ENCODE data around the gene SREBF2.
A peak's percentile ranks its signal among the peaks of the same experiment; 100 is the strongest.

Gene SREBF2

DNA sequence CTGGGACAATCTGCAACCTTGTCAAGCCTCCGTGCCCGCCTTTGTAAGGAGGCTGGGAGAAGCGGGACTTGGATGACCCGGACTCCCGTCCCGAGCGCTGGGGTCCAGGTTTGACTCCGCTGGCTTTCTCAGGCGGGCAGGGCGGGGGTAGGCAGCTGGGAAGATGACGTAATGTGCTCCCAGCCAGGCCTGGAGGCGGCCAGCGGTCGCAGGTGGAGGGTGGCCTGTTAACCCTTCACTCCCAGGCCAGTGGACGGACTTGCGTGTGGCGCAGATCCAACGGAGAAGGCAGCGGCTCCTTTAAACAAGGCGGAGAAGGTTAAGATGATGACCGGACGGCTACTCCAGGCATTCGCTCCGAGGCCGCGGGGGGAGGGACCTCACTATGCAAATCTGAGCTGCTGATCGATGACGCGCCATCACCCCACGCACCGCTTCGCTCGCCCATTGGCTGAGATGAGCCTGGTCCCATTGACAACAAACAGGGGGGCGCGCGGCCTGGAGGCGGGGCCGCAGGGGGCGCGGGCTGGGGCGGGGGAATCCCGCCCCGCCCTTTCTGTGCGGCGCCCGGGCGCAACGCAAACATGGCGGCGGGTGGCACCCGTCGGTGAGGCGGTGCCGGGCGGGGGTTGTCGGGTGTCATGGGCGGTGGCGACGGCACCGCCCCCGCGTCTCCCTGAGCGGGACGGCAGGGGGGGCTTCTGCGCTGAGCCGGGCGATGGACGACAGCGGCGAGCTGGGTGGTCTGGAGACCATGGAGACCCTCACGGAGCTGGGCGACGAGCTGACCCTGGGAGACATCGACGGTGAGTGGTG lies at the start of gene SREBF2:
Gene SREBF2, plus strand, starts transcription at position 553 of the 816 bp plus-strand sequence. Its CDS starts 166 bp downstream, at position 719.
- DNase-seq, result peak; percentile 94 to 98

DNA sequence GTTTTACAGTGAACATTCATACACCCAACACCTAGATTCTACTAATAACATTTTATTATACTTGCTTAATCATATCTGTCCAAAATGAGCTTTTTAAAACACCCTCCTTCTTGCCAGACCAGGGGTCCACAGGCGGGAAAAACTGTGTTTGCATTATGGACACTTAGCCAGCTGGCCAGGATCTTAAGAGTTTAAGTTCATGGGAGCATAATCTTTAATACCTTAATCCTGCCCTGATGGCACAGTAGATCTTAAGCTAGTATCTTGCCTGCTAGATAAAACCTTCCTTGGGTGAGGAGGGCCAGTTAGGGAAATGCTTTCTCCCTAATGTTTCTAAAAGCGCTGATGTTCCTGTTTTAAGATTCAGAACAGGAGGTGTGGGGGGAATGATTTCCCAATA lies 45.6 kb upstream of the SREBF2 start:
- no peak for DNase-seq

DNA sequence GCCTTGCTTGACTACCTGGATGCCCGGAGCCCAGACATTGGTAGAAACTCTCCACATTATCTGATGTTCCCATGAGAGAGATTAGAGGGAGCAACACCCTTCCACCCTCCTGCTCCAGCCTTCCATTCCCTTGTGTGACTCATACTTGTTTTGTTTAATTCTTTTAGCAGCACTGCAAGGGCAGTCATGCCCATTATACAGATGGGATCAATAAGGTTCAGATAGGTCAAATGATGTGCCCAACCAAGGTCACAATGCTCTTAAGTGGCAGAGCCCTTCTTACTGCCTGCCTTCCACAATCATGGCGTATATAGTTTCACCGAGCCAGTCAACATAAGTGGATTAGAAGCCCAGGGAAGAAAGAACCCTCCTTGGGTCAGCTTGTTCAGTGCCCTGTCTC lies 39.0 kb upstream of the SREBF2 start:
- DNase-seq, result no peak

DNA sequence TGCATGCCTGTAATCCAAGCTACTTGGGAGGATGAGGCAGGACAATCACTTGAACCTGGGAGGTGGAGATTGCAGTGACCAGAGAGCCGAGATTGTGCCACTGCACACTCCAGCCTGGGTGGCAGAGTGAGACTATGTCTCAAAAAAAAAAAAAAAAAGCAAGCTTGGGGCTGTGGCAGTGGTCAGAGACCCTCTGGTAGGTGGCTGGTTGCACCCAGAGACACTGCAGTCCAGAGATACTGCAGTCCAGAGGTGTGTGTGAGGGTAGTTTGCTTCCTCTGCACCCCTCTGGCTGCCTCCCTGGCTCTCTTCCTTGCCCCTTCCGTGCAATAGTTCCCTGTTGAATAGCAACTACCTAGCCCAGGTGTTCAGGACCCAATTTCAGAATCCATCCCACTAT lies 34.2 kb upstream of the SREBF2 start:
- no peak for DNase-seq

DNA sequence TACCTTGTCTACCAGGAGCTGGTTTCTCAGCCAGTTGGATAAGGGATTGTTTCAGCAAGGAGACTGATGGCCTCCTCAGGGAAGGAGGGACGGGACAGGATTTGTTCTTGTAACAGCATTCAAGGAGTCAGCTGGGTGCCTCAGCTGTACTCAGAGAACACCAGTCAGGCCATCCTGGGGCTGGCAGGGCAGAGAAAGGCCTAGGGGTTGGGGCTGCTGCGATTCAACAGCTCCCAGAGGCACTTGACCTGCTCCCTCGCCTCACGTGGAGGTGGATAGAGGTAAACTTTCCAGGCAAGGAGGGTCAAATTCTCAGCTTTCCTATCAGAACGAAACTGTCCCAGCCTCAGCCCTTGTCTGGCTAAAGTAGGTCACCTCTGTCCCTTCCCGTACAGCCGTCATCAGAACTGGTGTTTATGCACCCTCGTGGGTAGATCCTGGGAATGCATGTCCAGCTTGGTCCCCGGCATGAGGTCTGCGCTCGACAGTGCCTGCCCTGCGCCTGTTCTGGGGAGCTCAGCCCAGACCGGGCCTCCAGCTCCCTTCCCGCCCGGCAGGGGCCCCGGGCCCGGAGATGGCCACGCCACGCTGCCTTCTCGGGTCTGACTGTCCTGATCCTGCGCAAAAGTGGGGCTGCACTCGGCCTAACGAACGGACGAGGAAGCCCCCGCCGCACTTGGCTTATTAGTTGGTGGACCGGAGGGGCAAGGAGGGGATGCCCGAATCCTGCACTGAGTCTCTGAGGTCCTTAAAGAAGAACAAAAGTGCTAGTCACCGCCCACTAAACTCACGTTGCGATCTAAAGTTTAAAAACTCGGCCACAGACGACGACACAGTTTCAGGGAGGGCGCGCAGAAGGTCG lies 33.2 kb upstream of the SREBF2 start:
- peak in 1 of 2 experiments; percentile 17 for DNase-seq

DNA sequence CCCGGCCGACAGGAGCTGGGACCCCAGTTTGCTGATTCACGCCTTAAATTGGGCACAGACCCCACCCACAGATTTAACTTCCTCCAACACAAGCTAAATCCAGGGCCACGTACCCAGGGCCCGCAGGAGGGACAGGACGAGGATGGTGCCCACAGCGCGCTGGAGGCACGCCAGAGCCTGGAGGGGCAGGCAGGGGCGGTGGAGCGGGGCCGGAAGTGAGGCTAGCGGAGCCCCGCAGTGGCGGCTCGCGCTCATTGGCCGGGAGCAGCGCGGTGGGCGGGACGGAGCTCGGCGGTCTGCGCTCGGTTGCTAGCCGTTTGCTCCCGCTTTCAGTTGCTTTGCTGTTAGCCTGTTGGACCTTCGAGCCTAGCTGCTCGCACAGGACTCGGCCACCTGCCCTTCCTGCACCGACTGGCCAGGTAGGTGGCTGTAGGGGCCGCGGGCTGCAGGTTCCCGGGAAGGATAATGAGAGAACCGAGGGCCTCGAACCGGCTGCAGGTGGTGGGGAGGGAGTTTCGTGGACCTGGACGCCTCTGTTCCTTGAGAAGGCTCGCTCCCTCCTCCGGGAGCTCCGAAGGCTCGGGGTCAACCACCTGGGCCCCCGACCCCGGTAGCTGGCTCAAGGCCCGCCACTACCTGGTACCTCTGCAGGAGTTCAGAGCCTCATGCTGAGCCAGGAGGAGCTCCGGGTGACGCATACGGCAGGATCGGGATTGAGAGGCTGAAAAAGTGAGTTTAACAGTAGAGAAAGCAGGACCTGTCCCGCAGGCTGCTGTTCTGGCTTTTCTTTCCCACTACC lies 32.4 kb upstream of the SREBF2 start, which contains the start of gene CCDC134:
Gene CCDC134, plus strand, starts transcription at position 332 of the 799 bp plus-strand sequence. CDS start 8,212 bp downstream, outside the sequence.
- DNase-seq, result peak; percentile 71 to 81

DNA sequence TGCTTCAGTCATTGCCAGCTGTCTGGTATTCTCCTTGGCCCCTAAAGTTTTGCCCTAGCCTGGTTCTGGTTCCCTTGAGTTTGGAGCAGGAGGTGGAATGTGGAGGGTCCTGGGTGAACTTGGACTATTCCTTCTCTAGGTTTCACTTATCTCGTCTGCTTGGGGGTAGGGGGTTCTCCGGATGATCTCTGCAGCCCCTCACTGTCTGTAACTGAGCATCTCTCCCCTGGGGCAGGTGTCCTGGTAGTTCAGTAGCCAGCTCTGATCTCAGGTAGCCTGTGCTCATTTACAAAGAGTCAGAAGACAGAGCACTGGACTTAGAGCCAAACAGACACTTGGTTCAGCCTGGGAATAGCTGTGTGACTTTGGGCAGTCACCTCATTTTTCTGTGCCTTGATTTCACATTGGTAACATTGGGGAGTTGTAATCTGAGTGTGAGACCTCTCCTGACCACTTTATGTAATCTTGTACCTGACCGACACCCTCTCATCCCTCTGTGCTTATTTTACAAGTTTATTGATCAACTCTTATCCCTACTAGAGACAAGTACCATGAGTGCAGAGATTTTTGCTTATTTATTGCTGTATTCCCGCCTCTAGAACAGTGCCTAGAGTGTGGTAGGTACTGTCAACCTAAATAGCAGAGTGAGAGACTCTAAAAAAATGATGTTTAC lies 31.6 kb upstream of the SREBF2 start:
- no peak for DNase-seq

DNA sequence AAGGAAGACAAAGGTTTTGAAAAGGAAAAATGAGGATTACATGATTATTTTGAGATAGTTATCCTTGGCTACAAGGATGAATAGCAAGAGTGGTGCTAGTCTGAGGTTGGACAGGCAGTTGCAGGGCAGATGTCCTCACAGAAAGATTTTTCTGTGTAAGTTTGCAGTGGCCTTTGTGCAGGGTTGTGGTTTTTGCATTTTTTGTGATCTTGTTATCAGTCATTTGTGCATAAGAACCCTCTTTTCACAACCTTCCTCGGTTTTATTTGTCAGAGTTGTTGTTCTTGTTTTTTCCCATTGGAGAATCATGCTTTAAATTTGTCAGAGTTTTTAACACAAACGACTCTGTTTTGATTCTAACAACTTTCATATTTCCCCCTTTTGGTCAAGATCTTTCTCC lies 31.0 kb upstream of the SREBF2 start:
- no peak for DNase-seq

DNA sequence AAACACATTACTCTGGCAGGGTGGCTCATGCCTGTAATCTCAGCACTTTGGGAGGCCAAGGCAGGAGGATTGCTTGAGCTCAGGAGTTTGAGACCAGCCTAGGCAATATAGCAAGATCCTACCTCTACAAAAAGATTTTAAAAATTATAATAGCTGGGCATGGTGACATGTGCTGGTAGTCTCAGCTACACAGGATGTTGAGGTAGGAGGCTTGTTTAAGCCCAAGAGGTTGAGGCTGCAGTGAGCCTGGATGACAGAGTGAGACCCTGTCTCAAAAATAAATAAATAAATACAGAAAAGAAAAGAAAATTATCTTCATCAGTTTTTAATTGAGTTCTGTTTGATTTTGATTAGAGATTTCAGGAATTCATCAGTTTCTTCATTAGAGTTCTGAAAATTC lies 27.3 kb upstream of the SREBF2 start:
- DNase-seq, result no peak

DNA sequence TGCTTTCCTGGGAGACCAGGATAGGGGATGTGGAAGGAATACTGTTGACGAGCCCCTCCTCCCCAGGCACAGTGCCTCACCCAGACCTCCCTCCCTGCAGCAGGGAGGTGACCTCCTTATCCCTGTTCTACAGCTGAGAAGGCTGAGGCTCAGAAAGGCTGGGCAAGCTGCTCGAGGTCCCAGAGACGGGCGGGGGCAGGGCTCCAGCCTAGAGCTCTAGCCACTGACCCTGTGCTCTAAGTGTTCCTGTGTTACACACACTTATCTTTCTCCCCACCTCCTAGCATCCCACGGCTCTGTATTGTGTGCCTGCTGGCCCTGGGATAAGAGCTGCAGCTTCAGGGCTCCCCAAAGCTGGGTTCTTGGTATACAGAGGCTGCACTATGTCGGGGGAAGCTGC lies 24.5 kb upstream of the SREBF2 start:
- no peak for DNase-seq

DNA sequence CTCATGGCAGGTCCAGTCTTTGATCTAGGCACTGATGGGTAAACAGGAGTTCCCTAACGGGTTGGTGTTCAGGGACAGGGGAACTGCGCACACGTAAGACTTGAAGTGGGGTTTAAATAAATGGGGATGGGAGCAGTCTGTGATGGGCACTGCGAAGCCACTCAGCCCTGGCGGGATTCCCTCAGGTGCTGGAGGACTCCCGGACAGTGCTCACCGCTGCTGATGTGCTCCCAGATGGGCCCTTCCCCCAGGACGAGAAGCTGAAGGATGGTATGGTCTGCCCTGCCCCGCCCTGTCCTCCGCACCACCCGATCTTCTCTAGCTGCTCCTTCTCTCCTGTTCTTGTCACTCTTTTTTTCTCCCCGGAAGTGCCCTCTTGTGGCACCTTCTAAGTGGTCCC lies 22.9 kb upstream of the SREBF2 start:
- DNase-seq, result no peak

DNA sequence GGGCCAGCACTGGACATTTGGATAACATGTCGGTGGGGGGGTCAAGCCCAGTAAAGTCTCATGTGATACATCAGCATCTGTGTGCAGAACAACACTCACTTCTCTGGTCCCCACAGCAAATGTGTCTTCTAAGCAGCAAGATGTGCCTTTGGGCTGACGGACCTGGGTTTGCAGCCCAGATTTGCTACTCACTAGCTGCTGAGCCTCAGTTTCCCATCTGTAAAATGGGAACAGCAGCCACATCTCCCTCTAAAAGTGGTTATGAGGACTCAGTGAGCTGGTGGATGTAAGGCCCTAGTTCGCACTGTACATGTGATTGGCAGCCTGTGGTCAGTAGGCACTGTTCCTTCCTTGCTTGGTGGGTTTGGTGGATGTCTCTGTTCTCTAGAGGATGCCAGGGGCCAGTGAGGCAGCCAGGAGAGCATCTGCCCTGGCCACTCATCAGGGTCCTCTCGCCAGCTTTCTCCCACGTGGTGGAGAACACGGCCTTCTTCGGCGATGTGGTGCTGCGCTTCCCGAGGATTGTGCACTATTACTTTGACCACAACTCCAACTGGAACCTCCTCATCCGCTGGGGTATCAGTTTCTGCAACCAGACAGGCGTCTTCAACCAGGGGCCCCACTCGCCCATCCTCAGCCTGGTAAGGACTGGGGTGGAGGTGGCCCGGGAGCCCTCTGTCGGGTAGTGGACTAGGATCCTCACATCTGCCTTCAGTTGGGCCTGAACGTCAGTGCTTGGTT lies 19.9 kb upstream of the SREBF2 start:
- DNase-seq, result no peak

DNA sequence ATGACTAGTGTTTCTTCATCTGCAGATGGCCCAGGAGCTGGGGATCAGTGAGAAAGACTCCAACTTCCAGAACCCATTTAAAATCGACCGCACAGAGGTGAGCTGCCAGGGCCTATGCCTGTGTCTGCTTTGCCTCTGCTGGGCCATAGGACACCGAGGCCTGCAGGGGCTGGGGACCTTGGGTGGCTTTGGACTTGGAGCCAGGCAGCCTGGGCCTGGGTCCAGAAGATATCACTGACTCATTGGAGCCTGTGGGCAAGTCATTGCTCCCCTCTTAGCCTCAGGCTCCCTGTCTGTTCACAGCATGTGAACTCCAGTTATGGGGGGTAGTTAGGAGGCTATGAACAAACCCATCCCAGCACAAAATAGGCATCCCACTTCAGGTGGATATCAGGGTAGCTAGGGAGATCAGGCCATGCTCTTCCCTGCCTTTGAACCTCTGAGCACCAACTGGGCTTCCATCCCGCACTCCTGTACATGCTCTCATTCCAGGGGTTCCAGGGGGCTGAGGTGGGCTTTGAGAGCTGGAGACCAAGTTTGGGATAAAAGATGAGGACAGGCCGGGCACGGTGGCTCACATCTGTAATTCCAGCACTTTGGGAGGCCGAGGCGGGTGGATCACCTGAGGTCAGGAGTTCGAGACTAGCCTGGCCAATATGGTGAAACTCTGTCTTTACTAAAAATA lies 19.0 kb upstream of the SREBF2 start:
- DNase-seq, result no peak

DNA sequence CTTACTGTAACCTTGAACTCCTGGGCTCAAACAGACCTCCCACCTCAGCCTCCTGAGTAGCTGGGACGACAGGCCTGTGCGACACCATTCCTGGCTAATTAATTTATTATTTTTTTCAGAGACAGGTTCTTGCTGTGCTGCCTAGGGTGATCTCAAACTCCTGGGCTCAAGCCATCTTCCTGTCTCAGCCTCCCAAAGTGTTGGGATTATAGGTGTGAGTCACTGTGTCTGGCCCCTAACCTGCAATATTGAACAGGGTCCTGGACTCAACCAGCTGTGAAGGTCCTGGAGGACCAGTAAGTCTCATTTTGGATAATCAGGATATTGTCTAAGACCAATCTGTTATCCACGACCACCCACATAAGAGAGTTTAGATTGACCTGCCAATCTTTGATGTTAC lies 17.2 kb upstream of the SREBF2 start:
- DNase-seq, result no peak

DNA sequence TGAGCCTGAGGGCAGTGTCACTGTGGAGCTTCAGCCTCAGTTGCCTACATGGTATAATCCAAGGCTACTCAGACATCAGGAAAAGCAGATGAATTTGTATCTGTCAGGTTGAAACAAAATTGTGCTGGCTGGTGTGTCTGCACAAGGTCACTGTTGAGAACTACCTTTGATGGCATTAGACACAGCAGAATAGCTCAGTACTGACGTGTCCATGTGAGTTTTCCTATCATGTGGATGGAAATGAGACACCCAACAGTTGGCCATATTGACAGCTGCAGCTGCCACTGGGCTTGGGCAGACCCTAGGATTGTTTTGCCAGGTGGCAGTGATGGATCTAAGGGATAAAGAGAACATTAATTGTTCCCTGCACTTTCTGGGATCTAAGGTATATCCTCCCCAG lies 16.7 kb upstream of the SREBF2 start:
- no peak for DNase-seq

DNA sequence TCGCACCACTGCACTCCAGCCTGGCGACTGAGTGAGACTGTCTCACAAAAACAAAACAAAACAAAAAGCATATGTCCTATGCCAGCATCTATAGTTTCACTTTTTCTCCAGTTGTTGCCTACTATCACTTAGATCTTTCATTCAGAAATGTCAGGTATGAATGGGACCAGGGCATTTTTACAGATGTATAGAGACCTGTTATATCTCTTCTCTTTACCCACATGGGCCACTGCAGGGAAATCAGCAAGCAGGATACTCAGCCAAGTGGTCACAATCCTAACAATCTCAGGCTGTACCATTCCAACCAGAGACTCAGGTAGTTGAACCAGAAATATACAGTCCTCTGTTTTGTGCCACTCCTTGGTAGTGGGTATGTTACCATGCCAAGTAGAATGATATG lies 16.0 kb upstream of the SREBF2 start:
- no peak for DNase-seq

DNA sequence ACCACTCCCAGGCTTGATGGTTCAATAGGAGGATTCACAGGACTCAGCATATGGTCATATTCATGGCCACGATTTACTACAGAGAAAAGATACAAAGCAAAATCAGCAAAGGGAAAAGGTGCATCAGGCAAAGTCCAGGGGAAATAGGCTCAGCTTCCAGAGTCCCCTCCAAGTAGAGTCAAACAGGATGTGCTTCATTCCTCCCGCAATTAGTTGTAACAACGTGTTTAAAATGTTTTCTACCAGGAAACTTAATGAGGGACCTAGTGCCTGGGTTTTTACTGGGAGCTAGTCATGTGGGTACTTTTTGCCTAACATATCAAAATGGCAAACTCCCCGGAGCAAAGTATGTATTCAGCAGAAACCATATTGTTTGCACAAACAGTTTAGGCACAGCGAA lies 14.9 kb upstream of the SREBF2 start:
- DNase-seq, result no peak

DNA sequence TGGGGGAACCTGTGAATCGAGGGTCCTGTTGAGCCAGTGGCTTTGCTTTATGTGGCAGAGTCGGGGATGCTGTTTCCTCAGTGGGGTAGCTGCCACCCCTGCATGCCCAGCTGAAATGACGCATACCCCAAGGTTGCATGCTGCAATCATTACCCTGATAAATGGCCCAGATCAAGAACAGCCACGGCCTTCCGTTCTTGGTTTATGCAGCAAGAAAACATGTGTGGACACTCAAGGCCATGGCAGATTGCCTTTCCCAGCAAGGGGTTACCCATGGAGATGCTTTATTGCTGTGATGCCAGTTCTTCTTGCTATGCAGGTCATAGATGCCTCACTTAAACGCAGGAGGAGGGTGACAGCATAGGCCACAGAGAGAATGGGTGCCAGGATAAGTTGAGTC lies 14.3 kb upstream of the SREBF2 start:
- DNase-seq, result no peak

DNA sequence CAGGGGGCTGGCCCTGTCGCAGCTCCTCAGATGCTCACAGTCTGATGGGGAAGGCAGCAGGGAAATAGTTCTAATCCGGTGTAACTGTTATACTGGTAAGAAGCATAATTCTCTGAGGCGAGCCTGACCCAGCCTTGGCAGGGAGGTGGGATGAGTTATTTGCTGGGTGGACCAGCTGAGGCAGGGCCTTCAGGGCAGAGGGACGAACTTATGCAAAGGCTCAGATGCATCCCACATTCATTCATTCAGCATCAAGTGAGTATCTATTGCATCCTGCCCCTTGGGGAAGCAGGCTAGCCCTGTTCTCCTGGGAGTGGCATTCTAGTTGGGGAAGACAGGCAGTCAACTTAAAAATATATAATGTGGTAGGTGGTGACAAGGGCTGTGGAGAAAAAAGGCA lies 13.6 kb upstream of the SREBF2 start:
- DNase-seq, result no peak

DNA sequence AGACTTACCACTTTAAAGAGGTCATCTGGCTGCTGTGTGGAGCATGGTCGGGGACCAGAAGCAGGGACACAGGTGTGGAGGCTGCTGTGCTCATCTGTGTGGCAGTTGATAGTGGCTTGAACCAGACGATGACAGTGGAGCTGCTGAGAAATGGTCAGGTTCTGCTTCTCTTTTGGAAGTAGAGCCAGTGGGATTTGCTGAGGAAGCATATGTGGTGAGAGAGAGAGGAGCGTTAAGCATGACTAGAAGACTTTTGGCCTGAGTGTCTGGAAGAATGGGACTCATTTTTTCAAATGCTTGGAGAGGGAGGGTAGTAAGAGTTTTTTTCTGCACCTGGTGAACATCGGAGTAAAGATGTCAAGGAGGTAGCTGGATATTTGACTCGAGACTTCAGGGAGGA lies 12.5 kb upstream of the SREBF2 start:
- DNase-seq, result no peak
